Astrocyte (in vitro differentiated cells and primary cell): ENCODE data around the gene MAGI1.

ENCODE experiments used
- CTCF ChIP-seq: IDR thresholded peaks from 2 replicates; pipeline ENCODE4 v1.5.1; 2011; ENCODE audit warnings: low read depth, mild to moderate bottlenecking, inconsistent platforms, low read length, moderate library complexity; ENCODE audit not compliant: insufficient read depth
- EZH2 ChIP-seq: IDR thresholded peaks from 2 replicates; pipeline ENCODE4 v1.6.1; 2012; ENCODE audit warnings: mild to moderate bottlenecking, low read length, inconsistent platforms; ENCODE audit not compliant: insufficient read depth

- peak; percentile 88 for TF ChIP-seq CTCF
- no peak for TF ChIP-seq EZH2
These were observed 365.6 kb downstream of the MAGI1 start for GRCh38 chr3:65672871-65673815.
